Measurements from ENCODE around the gene UGT1A9.

DNA sequence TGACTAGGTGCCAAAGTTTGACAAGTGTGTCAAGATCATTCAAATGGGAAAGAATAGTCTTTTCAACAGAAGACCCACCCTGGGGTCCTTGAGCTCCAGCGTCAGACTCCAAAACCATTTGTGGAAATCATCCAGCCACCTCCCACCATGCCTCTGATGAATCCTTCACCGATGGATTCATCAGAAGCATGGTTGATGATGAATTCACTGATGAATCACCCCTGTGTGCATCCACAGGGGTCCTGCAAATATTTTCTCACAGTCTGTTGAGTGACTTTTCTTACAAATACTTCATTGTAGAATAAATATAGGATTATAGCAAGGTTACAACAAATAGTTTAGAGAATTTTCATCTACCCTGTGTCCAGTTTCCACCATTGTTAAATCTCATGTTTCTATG is 4.3 kb downstream of the UGT1A9 start:
- TF ChIP-seq EZH2phosphoT487 (IDR thresholded peaks at IDR 0.05; ENCODE audit: borderline replicate concordance, low read depth) (no peak), RFX5 (IDR thresholded peaks at IDR 0.05; ENCODE audit: low read length) (no peak), GABPA (IDR thresholded peaks at IDR 0.05; ENCODE audit: low read depth) (no peak), EP300 (IDR thresholded peaks at IDR 0.05; ENCODE audit: borderline replicate concordance in 1 of 2, low read depth in 1 of 2, low read length in 1 of 2) (no peak), MXI1 (IDR thresholded peaks at IDR 0.05; ENCODE audit: low read depth, low read length) (no peak), TAF1 (IDR thresholded peaks at IDR 0.05; ENCODE audit: borderline replicate concordance, low read depth, low read length) (no peak), RAD21 (IDR thresholded peaks at IDR 0.05; ENCODE audit: low read length) (no peak), GATA2 (CRISPR knock-in tag; IDR thresholded peaks at IDR 0.05) (no peak), POLR2AphosphoS5 (IDR thresholded peaks at IDR 0.05; ENCODE audit: low read depth, low read length) (no peak), JUND (IDR thresholded peaks at IDR 0.05) (no peak), FOXM1 (IDR thresholded peaks at IDR 0.05; ENCODE audit: low read depth) (no peak)
- TF ChIP-seq, protein P1, sequence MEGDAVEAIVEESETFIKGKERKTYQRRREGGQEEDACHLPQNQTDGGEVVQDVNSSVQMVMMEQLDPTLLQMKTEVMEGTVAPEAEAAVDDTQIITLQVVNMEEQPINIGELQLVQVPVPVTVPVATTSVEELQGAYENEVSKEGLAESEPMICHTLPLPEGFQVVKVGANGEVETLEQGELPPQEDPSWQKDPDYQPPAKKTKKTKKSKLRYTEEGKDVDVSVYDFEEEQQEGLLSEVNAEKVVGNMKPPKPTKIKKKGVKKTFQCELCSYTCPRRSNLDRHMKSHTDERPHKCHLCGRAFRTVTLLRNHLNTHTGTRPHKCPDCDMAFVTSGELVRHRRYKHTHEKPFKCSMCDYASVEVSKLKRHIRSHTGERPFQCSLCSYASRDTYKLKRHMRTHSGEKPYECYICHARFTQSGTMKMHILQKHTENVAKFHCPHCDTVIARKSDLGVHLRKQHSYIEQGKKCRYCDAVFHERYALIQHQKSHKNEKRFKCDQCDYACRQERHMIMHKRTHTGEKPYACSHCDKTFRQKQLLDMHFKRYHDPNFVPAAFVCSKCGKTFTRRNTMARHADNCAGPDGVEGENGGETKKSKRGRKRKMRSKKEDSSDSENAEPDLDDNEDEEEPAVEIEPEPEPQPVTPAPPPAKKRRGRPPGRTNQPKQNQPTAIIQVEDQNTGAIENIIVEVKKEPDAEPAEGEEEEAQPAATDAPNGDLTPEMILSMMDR (IDR thresholded peaks at IDR 0.05) = no peak
- TF ChIP-seq, protein P2, sequence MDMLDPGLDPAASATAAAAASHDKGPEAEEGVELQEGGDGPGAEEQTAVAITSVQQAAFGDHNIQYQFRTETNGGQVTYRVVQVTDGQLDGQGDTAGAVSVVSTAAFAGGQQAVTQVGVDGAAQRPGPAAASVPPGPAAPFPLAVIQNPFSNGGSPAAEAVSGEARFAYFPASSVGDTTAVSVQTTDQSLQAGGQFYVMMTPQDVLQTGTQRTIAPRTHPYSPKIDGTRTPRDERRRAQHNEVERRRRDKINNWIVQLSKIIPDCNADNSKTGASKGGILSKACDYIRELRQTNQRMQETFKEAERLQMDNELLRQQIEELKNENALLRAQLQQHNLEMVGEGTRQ (IDR thresholded peaks at IDR 0.05; ENCODE audit: borderline replicate concordance, low read depth, low read length) = no peak
- TF ChIP-seq, protein P3, sequence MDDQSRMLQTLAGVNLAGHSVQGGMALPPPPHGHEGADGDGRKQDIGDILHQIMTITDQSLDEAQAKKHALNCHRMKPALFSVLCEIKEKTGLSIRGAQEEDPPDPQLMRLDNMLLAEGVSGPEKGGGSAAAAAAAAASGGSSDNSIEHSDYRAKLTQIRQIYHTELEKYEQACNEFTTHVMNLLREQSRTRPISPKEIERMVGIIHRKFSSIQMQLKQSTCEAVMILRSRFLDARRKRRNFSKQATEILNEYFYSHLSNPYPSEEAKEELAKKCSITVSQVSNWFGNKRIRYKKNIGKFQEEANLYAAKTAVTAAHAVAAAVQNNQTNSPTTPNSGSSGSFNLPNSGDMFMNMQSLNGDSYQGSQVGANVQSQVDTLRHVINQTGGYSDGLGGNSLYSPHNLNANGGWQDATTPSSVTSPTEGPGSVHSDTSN (IDR thresholded peaks at IDR 0.05) = no peak
